RWPE2 (cell line): Measurements from ENCODE around the gene NAA20.

Source experiments
- ATAC-seq: fragments of 200-7000 bp; cut with Tn5 transposase; 3 replicates; pipeline ENCODE4 v1.9.1; 2021; ENCODE audit warnings: low read depth
- DNase-seq: peaks from one replicate; pipeline ENCODE4 v3.0.0-alpha.2; 2020; ENCODE audit warnings: low spot score
- H3K27ac ChIP-seq: fragments of 450-650 bp; 2 replicates; pipeline ENCODE4 v1.5.1; 2017; ENCODE audit warnings: mild to moderate bottlenecking; ENCODE audit not compliant: poor library complexity, severe bottlenecking
- H3K27me3 ChIP-seq: fragments of 250-450 bp; sonication (Bioruptor Pico); 2 replicates; pipeline ENCODE4 v1.5.1; 2021; ENCODE audit warnings: mild to moderate bottlenecking, moderate library complexity; ENCODE audit not compliant: insufficient read depth, poor library complexity, severe bottlenecking
- H3K36me3 ChIP-seq: fragments of 250-450 bp; sonication (Bioruptor Pico); 2 replicates; pipeline ENCODE4 v1.5.1; 2020; ENCODE audit warnings: low read depth, mild to moderate bottlenecking, moderate library complexity
- H3K4me1 ChIP-seq: fragments of 250-450 bp; sonication (Bioruptor Pico); 2 replicates; pipeline ENCODE4 v1.5.1; 2021; ENCODE audit warnings: mild to moderate bottlenecking, moderate library complexity; ENCODE audit not compliant: insufficient read depth, poor library complexity, severe bottlenecking
- H3K4me3 ChIP-seq: fragments of 250-450 bp; sonication (Bioruptor Pico); 2 replicates; pipeline ENCODE4 v1.5.1; 2021; ENCODE audit warnings: mild to moderate bottlenecking, moderate library complexity; ENCODE audit not compliant: severe bottlenecking
- H3K9me3 ChIP-seq: fragments of 250-450 bp; sonication (Bioruptor Pico); 2 replicates; pipeline ENCODE4 v1.5.1; 2021; ENCODE audit warnings: mild to moderate bottlenecking, moderate library complexity; ENCODE audit not compliant: severe bottlenecking
- CTCF ChIP-seq: fragments of 450-650 bp; IDR thresholded peaks from one replicate; pipeline ENCODE4 v1.5.1; 2017; ENCODE audit warnings: mild to moderate bottlenecking, moderate library complexity; ENCODE audit not compliant: poor library complexity, severe bottlenecking

Gene NAA20

DNA sequence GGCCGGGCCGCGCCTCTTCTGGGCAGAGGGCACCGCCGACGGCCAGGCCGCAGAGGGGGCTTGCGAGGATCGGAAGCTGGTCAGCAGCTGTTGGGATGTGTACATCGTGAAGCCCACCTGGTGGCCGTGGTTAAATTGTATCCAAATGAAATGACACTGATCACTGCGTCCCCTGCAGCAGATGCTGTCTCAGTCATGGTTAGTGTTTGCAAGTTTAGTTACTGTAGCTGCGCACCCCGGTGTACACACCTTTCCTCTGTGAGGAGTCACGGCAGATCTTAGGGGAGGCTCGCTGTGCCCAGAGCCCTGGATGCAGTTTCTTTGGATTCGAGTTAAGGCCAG is 653 bp downstream of the NAA20 start:
- Histone ChIP-seq H3K36me3 (peaks cover 32% of the 10 kb centered on the region), H3K9me3 (no peaks in the 10 kb centered on the region), H3K27me3 (no peaks in the 10 kb centered on the region), H3K4me1 (peaks cover 12% of the 10 kb centered on the region), H3K4me3 (peak overlapping the region; percentile 91), H3K27ac (peak overlapping the region; percentile 40)
- ATAC-seq (peak; percentile 32), DNase-seq (no peak)
- no peak for TF ChIP-seq CTCF

DNA sequence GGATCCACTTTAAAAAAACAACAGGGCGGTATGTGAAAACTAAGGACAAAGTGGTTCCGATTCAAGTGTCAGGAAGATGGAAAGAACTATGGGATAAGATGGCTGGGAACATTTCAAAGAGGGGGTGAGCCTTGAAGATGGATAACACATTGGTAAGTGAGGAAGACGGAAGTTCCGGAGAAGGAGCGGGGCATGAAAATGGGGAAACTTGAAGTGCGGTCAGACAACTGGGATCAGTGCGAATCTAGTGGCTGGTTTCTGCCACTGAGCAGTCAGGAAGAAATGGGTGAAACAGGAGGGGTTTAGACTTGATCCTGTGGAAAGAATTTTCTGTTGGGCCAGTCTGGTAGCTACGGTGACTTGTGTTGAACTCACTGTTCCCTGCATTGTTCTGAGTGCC is 1.2 kb downstream of the NAA20 start:
- ATAC-seq, result no peak
- peak overlapping the region; percentile 40 for H3K27ac ChIP-seq

DNA sequence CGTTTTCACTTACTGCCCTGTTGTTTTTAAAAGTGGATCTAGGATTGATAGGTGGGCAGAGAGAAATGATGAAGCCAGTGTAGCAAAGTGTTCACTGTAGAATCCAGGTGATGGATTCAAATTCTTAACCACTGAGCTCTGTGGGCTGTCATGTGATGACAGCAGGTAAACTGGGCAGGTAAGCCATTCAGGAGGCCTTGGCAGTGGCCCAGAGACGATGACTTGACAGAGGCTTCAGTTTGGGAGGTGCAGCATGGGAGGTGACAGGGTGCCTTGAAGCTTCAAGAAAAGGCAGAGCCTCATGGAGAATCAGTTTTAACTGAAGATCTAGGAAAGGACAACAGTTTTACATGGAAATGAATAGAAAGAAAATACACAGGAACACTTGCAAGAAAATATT is 2.0 kb downstream of the NAA20 start:
- H3K4me1 ChIP-seq, result peaks cover 12% of the 10 kb centered on the region
- no peaks in the 10 kb centered on the region for H3K9me3 ChIP-seq
- H3K4me3 ChIP-seq, result no peak overlapping the region
- ATAC-seq, result no peak
- no peak overlapping the region for H3K27ac ChIP-seq
- H3K36me3 ChIP-seq, result peaks cover 41% of the 10 kb centered on the region
- DNase-seq, result no peak
- H3K27me3 ChIP-seq, result no peaks in the 10 kb centered on the region
- TF ChIP-seq CTCF, result no peak

More for the DNA sequence above, 1.2 kb downstream of the NAA20 start:
- H3K27me3 ChIP-seq, result no peaks in the 10 kb centered on the region
- H3K4me1 ChIP-seq, result peaks cover 12% of the 10 kb centered on the region
- peak overlapping the region; percentile 91 for H3K4me3 ChIP-seq
- DNase-seq, result no peak
- peaks cover 33% of the 10 kb centered on the region for H3K36me3 ChIP-seq
- H3K9me3 ChIP-seq, result no peaks in the 10 kb centered on the region
- no peak for TF ChIP-seq CTCF

DNA sequence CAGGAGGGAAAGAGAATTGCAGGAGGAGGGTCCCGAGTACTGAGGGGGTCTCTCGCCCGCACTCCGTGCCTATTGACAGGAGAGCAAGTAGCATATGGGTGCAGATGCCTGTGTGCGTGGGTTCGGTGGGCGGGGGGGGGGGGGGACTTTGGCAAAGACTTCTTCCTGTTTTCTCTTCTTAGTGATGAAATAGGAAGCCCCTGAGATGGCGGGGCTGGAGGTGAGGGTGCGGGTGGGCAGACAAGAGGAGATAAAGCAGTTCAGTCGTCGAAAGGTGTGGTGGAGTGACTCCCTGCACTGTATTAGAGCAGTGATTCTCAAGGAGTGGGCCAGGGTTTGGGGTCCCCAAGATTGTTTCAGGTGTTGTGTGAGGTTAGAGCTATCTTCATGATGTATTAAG is 3.7 kb downstream of the NAA20 start:
- Histone ChIP-seq H3K4me3 (no peak overlapping the region), H3K27ac (no peak overlapping the region), H3K4me1 (peaks cover 12% of the 10 kb centered on the region), H3K36me3 (peaks cover 58% of the 10 kb centered on the region), H3K9me3 (no peaks in the 10 kb centered on the region), H3K27me3 (no peaks in the 10 kb centered on the region)
- no peak for TF ChIP-seq CTCF
- DNase-seq (no peak), ATAC-seq (no peak)

DNA sequence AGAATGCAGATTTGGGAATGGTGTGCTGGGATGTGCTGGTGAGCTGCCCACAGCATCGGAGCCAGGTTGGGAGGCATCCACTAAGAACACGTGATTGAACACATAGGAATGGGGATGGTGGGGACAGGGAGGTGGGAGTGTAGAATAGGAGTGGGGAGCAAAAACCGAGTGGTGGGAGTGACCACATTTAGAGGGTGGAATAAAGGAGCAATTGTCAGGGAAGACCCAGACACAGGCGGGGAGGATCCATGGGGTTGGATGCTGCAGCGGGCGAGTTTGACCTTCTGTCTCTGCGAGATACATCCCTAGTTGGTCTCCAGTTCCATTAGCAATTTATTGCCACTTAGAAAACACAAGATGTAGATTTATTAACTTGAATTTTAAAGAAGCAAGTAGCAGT is 4.7 kb downstream of the NAA20 start:
- Histone ChIP-seq H3K27me3 (no peaks in the 10 kb centered on the region), H3K4me1 (peaks cover 12% of the 10 kb centered on the region), H3K9me3 (no peaks in the 10 kb centered on the region), H3K27ac (no peak overlapping the region), H3K4me3 (no peak overlapping the region), H3K36me3 (peaks cover 65% of the 10 kb centered on the region)
- ATAC-seq (no peak), DNase-seq (no peak)
- no peak for TF ChIP-seq CTCF
